Retinal pigment epithelial cell (primary cell): Measurements from ENCODE around the gene ABCG1.

Experiments
- DNase-seq: peaks from one replicate; pipeline ENCODE4 v3.0.0-alpha.2; 2010; ENCODE audit warnings: low read depth
- H3K4me3 ChIP-seq: 2 replicates; pipeline ENCODE4 v1.5.1; 2011; ENCODE audit warnings: mild to moderate bottlenecking, low read length, control low read depth, moderate library complexity
- CTCF ChIP-seq: conservative IDR thresholded peaks from 2 replicates; pipeline ENCODE4 v1.5.1; 2011; ENCODE audit warnings: low read depth, low read length, control low read depth, inconsistent platforms

The ABCG1 gene

GRCh38 chr21:42311160-42311559 is 92.2 kb downstream of the ABCG1 start:
- TF ChIP-seq CTCF: no peak
- DNase-seq: no peak
- no peak overlapping the region for H3K4me3 ChIP-seq

- no peak for DNase-seq
- TF ChIP-seq CTCF: no peak
- no peak overlapping the region for H3K4me3 ChIP-seq
These were observed 93.1 kb downstream of the ABCG1 start for GRCh38 chr21:42311816-42312625.

GRCh38 chr21:42312626-42313104 is 93.7 kb downstream of the ABCG1 start:
- no peak for TF ChIP-seq CTCF
- H3K4me3 ChIP-seq: no peak overlapping the region
- no peak for DNase-seq

- DNase-seq: no peak
- no peak for TF ChIP-seq CTCF
These were observed 94.6 kb downstream of the ABCG1 start for GRCh38 chr21:42313501-42313969.

GRCh38 chr21:42314616-42315295 is 95.8 kb downstream of the ABCG1 start:
- no peak for DNase-seq
- no peak overlapping the region for H3K4me3 ChIP-seq
- no peak for TF ChIP-seq CTCF

More at GRCh38 chr21:42313501-42313969, 94.6 kb downstream of the ABCG1 start:
- no peak overlapping the region for H3K4me3 ChIP-seq

- DNase-seq: no peak
- no peak within 1 kb of the TSS for H3K4me3 ChIP-seq
- TF ChIP-seq CTCF: no peak
These were observed 96.5 kb downstream of the ABCG1 start, which contains the start of gene TFF3 for GRCh38 chr21:42315296-42315891. Gene TFF3, minus strand, starts transcription at chr21:42315409. Its CDS starts 35 bp downstream, at chr21:42315374.
